ENCODE data around the gene CEPT1. TPM values are rescaled to one million over a fixed set of nuclear protein-coding genes. Genes with fewer than 3 reads are reported as not detected.

Gene CEPT1
- polyA plus RNA-seq, 3 donors, result 20.8 to 44.3 (median 26.9) TPM

DNA sequence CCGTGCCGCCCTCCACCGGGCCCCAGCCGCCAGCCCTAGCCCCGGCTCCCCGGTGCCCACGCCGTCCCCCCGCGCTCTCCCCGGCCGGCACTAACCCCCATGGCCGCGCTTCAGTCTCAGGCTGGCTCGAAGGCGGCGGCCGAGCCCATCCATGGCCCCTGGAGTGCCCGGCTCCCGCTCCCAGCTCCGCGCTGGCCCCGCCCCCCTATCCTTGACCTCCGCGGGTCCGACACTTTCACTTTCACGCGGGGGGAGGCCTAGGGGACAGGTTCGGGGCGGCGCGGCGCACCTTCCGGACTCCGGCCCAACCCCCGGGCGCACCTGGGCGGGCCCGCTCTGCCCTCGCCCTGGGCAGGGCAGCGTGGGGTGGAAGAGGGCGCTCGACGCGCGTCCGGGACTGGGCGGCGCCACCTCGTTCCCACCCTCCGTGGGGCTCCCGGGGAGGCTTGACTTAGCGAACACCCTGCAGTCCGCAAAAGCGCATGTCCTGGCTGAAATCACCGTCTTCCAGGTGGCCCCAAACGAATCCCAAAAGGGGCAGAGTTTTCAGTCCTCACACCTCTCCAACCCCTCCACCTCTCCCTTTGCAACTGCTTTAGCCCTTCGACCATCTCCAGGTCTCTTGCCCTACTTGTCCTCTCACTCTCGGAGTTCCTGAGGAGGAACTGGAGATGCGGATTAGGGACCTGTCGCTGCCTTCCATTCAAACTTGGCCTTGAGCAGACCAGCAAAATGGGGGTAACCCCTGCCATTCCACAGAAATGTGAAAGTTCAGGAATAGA, 64.4 kb downstream of the CEPT1 start:
- peaks cover 29% of the 10 kb centered on the region for H3K79me2 ChIP-seq (ENCODE audit: insufficient read depth, low read length)
- peaks cover 78 to 84% of the 10 kb centered on the region in 2 donors for H3K4me1 ChIP-seq (ENCODE audit: control insufficient read depth in 1 of 2, insufficient read depth in 2 of 2, low read length in 2 of 2)
- Mint-ChIP-seq H3K4me3 (peak overlapping the region; percentile 83 to 90), H3K36me3 (peaks cover 2 to 3% of the 10 kb centered on the region in 2 donors), H3K27ac (peak overlapping the region; percentile 86 to 98 (median 95)), H3K4me1 (peaks cover 81% of the 10 kb centered on the region), H3K9me3 (peaks cover 0 to 2% (median 0%) of the 10 kb centered on the region in 7 donors), H3K27me3 (ENCODE audit: low read depth in 3 of 3) (peaks cover 0 to 2% (median 0%) of the 10 kb centered on the region in 3 donors)
- peak overlapping the region; percentile 90 for H3K4me2 ChIP-seq (replicated peaks; ENCODE audit: extremely low read depth, low read length, poor library complexity, severe bottlenecking)
- no peaks in the 10 kb centered on the region for H3K9me3 ChIP-seq (replicated peaks in 1 of 2; ENCODE audit: control insufficient read depth in 1 of 2, insufficient read depth in 1 of 2, low read length in 2 of 2)
- peak overlapping the region; percentile 89 to 93 for H3K27ac ChIP-seq (ENCODE audit: low read depth in 1 of 2, low read length in 2 of 2)
- peak in 2 of 3 donors; percentile 31 to 39 for DNase-seq
- H2AFZ ChIP-seq (ENCODE audit: insufficient read depth, low read depth, low read length, poor library complexity, severe bottlenecking), result peak overlapping the region; percentile 78
- no peaks in the 10 kb centered on the region for H3K36me3 ChIP-seq (replicated peaks in 1 of 2; ENCODE audit: control insufficient read depth in 1 of 2, insufficient read depth in 2 of 2, low read length in 2 of 2)
- H3K4me3 ChIP-seq (replicated peaks in 1 of 3; ENCODE audit: low read depth in 2 of 3, low read length in 3 of 3), result peak overlapping the region; percentile 43 to 77 (median 44)
- H3K27me3 ChIP-seq (ENCODE audit: control insufficient read depth in 2 of 2, insufficient read depth in 2 of 2, low read length in 2 of 2), result no peaks in the 10 kb centered on the region
- TF ChIP-seq, protein P1, sequence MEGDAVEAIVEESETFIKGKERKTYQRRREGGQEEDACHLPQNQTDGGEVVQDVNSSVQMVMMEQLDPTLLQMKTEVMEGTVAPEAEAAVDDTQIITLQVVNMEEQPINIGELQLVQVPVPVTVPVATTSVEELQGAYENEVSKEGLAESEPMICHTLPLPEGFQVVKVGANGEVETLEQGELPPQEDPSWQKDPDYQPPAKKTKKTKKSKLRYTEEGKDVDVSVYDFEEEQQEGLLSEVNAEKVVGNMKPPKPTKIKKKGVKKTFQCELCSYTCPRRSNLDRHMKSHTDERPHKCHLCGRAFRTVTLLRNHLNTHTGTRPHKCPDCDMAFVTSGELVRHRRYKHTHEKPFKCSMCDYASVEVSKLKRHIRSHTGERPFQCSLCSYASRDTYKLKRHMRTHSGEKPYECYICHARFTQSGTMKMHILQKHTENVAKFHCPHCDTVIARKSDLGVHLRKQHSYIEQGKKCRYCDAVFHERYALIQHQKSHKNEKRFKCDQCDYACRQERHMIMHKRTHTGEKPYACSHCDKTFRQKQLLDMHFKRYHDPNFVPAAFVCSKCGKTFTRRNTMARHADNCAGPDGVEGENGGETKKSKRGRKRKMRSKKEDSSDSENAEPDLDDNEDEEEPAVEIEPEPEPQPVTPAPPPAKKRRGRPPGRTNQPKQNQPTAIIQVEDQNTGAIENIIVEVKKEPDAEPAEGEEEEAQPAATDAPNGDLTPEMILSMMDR (IDR thresholded peaks at IDR 0.05), result no peak
- no peaks in the 10 kb centered on the region for H4K20me1 ChIP-seq (ENCODE audit: insufficient read depth, low read length)
- peak overlapping the region; percentile 78 for H3K9ac ChIP-seq (ENCODE audit: insufficient read depth, low read length, poor library complexity, severe bottlenecking)
- under 1% methylated on average over 57 of the region's 61 CpGs for WGBS (ENCODE audit: insufficient coverage)
- intact Hi-C loops (cut with micrococcal nuclease), result loop anchor here (5.0 to 10.0 kb wide), 4 partner anchors 327 to 560 kb away; partner anchors contain the start of genes INKA2 (in 1 of the 2) and RAP1A (in 1 of the 2)

GRCh38 chr1:111204983-111205713, 65.1 kb downstream of the CEPT1 start:
- Mint-ChIP-seq H3K36me3 (peaks cover 2 to 3% of the 10 kb centered on the region in 2 donors), H3K27ac (peak overlapping the region; percentile 86 to 98 (median 95)), H3K4me3 (peak overlapping the region; percentile 83 to 90), H3K27me3 (ENCODE audit: low read depth in 3 of 3) (peaks cover 0 to 2% (median 0%) of the 10 kb centered on the region in 3 donors), H3K4me1 (peaks cover 73% of the 10 kb centered on the region), H3K9me3 (peaks cover 0 to 2% (median 0%) of the 10 kb centered on the region in 7 donors)
- Histone ChIP-seq H3K4me1 (ENCODE audit: control insufficient read depth in 1 of 2, insufficient read depth in 2 of 2, low read length in 2 of 2) (peaks cover 70 to 77% of the 10 kb centered on the region in 2 donors), H3K36me3 (replicated peaks in 1 of 2; ENCODE audit: control insufficient read depth in 1 of 2, insufficient read depth in 2 of 2, low read length in 2 of 2) (no peaks in the 10 kb centered on the region), H3K27me3 (ENCODE audit: control insufficient read depth in 2 of 2, insufficient read depth in 2 of 2, low read length in 2 of 2) (no peaks in the 10 kb centered on the region), H3K4me2 (replicated peaks; ENCODE audit: extremely low read depth, low read length, poor library complexity, severe bottlenecking) (peak overlapping the region; percentile 90), H3K9ac (ENCODE audit: insufficient read depth, low read length, poor library complexity, severe bottlenecking) (peak overlapping the region; percentile 78), H3K4me3 (replicated peaks in 1 of 3; ENCODE audit: low read depth in 2 of 3, low read length in 3 of 3) (peak overlapping the region; percentile 23 to 77 (median 43)), H3K79me2 (ENCODE audit: insufficient read depth, low read length) (peaks cover 26% of the 10 kb centered on the region), H4K20me1 (ENCODE audit: insufficient read depth, low read length) (no peaks in the 10 kb centered on the region), H3K27ac (ENCODE audit: low read depth in 1 of 2, low read length in 2 of 2) (peak overlapping the region; percentile 89 to 93), H2AFZ (ENCODE audit: insufficient read depth, low read depth, low read length, poor library complexity, severe bottlenecking) (peak overlapping the region; percentile 78), H3K9me3 (replicated peaks in 1 of 2; ENCODE audit: control insufficient read depth in 1 of 2, insufficient read depth in 1 of 2, low read length in 2 of 2) (no peaks in the 10 kb centered on the region)
- WGBS (ENCODE audit: insufficient coverage), result 24% methylated on average over 6 of the region's 9 CpGs
- peak; percentile 37 to 68 (median 65) for DNase-seq
- TF ChIP-seq, protein P1 (IDR thresholded peaks at IDR 0.05), result no peak
- intact Hi-C loops (cut with micrococcal nuclease), result loop anchor here (5.0 to 10.0 kb wide), 6 partner anchors 63 to 560 kb away; partner anchors contain the start of genes CEPT1 (in 1 of the 2), DDX20 (in 1 of the 2), DRAM2 (in 1 of the 2) and INKA2 (in 1 of the 2)

Data from CD14-positive monocyte (primary cell).